Suprapubic skin (tissue), 4 donors: ENCODE data around the gene CTNND2. TPM values are rescaled to one million over a fixed set of nuclear protein-coding genes. Genes with fewer than 3 reads are reported as not detected.

Experiments used
- DNase-seq, 2 donors: peaks; one replicate each; pipeline ENCODE4 v3.0.0-alpha.2; 2019; ENCODE audit warnings: low spot score in 2 of 2
- H3K27ac ChIP-seq: fragments of 200-600 bp; sonication (generic); one replicate; pipeline ENCODE4 v1.5.1; 2019
- H3K27me3 ChIP-seq: fragments of 200-600 bp; sonication (generic); one replicate; pipeline ENCODE4 v1.5.1; 2019
- H3K36me3 ChIP-seq: fragments of 200-600 bp; sonication (generic); one replicate; pipeline ENCODE4 v1.5.1; 2019
- H3K4me1 ChIP-seq: fragments of 200-600 bp; sonication (generic); one replicate; pipeline ENCODE4 v1.5.1; 2019
- H3K4me3 ChIP-seq: fragments of 200-600 bp; sonication (generic); one replicate; pipeline ENCODE4 v1.5.1; 2019; ENCODE audit warnings: mild to moderate bottlenecking
- H3K9me3 ChIP-seq: fragments of 200-600 bp; sonication (generic); one replicate; pipeline ENCODE4 v1.5.1; 2019
- CTCF ChIP-seq, 2 donors: fragments of 200-600 bp in 1 of 2; fragments of 450-650 bp in 1 of 2; sonication (generic) in 1 of 2; IDR thresholded peaks; one replicate each; pipeline ENCODE4 v1.5.1; 2016 to 2019; ENCODE audit warnings: antibody characterized with exemption in 2 of 2, mild to moderate bottlenecking in 1 of 2, moderate library complexity in 1 of 2
- EP300 ChIP-seq: sonication (generic); formaldehyde crosslinking; IDR thresholded peaks from one replicate; pipeline ENCODE4 v1.6.1; 2017; ENCODE audit warnings: antibody characterized with exemption
- POLR2A ChIP-seq, 2 donors: fragments of 450-650 bp; IDR thresholded peaks; one replicate each; pipeline ENCODE4 v1.6.1; 2017; ENCODE audit warnings: antibody characterized with exemption in 2 of 2, mild to moderate bottlenecking in 2 of 2, moderate library complexity in 2 of 2
- POLR2AphosphoS5 ChIP-seq, 3 donors: sonication (generic); formaldehyde crosslinking; IDR thresholded peaks; one replicate each; pipeline ENCODE4 v1.6.1; 2017; ENCODE audit warnings: antibody characterized with exemption in 3 of 3
- WGBS: methylation state at CpG from one replicate; pipeline ENCODE4 v1.1.5; 2018; 5-methylcytosine and 5-hydroxymethylcytosine counted together
- total RNA-seq, 4 donors: library from RNA; depleted of rRNA; stranded (reverse); fragments of >200 nt; gene quantifications; one replicate each; pipeline ENCODE4 v1.1.0, GENCODE V29; 2016

CTNND2 gene
- total RNA-seq, 4 donors from 2014 or later = 0.40 to 3.8 (median 2.2) TPM

GRCh38 chr5:11449217-11449616, 455.0 kb downstream of the CTNND2 start:
- H3K36me3 ChIP-seq = no peaks in the 10 kb centered on the region
- DNase-seq = no peak
- TF ChIP-seq CTCF (IDR thresholded peaks at IDR 0.05) (no peak), POLR2AphosphoS5 (IDR thresholded peaks at IDR 0.05) (no peak), EP300 (no peak), POLR2A (IDR thresholded peaks at IDR 0.05) (no peak)
- H3K4me3 ChIP-seq = no peak overlapping the region
- no peaks in the 10 kb centered on the region for H3K9me3 ChIP-seq
- H3K27ac ChIP-seq = no peak overlapping the region
- no peaks in the 10 kb centered on the region for H3K27me3 ChIP-seq
- WGBS = 65% methylated on average over 4 of the region's 4 CpGs
- no peaks in the 10 kb centered on the region for H3K4me1 ChIP-seq

GRCh38 chr5:11443831-11444230, 460.4 kb downstream of the CTNND2 start:
- TF ChIP-seq POLR2AphosphoS5 (IDR thresholded peaks at IDR 0.05) (no peak), EP300 (no peak), CTCF (IDR thresholded peaks at IDR 0.05) (no peak), POLR2A (IDR thresholded peaks at IDR 0.05) (no peak)
- 55% methylated on average over 3 of the region's 3 CpGs for WGBS
- no peak overlapping the region for H3K27ac ChIP-seq
- no peaks in the 10 kb centered on the region for H3K27me3 ChIP-seq
- H3K9me3 ChIP-seq = no peaks in the 10 kb centered on the region
- DNase-seq = no peak
- H3K36me3 ChIP-seq = no peaks in the 10 kb centered on the region
- no peaks in the 10 kb centered on the region for H3K4me1 ChIP-seq
- H3K4me3 ChIP-seq = no peak overlapping the region

- TF ChIP-seq CTCF (IDR thresholded peaks at IDR 0.05) = no peak
- TF ChIP-seq POLR2A (IDR thresholded peaks at IDR 0.05) = no peak
- no peak for TF ChIP-seq POLR2AphosphoS5 (IDR thresholded peaks at IDR 0.05)
- no peak for TF ChIP-seq EP300
- no peak for DNase-seq
- 44% methylated on average over 1 of the region's 1 CpG for WGBS
- no peaks in the 10 kb centered on the region for H3K36me3 ChIP-seq
- H3K4me1 ChIP-seq = no peaks in the 10 kb centered on the region
- H3K4me3 ChIP-seq = no peak overlapping the region
- H3K27me3 ChIP-seq = no peaks in the 10 kb centered on the region
- H3K9me3 ChIP-seq = no peaks in the 10 kb centered on the region
- no peak overlapping the region for H3K27ac ChIP-seq
Measured at GRCh38 chr5:11432116-11432515, 472.1 kb downstream of the CTNND2 start.

GRCh38 chr5:11429254-11429653, 475.0 kb downstream of the CTNND2 start:
- Histone ChIP-seq H3K4me3 (no peak overlapping the region), H3K4me1 (no peaks in the 10 kb centered on the region), H3K36me3 (no peaks in the 10 kb centered on the region), H3K27ac (no peak overlapping the region), H3K9me3 (no peaks in the 10 kb centered on the region), H3K27me3 (no peaks in the 10 kb centered on the region)
- DNase-seq = no peak
- TF ChIP-seq POLR2AphosphoS5 (IDR thresholded peaks at IDR 0.05) (no peak), CTCF (IDR thresholded peaks at IDR 0.05) (no peak), EP300 (no peak), POLR2A (IDR thresholded peaks at IDR 0.05) (no peak)
- WGBS = 74% methylated on average over 7 of the region's 7 CpGs

- Histone ChIP-seq H3K4me1 (no peaks in the 10 kb centered on the region), H3K27ac (no peak overlapping the region), H3K9me3 (no peaks in the 10 kb centered on the region), H3K36me3 (no peaks in the 10 kb centered on the region), H3K27me3 (no peaks in the 10 kb centered on the region), H3K4me3 (no peak overlapping the region)
- TF ChIP-seq EP300 (no peak), POLR2AphosphoS5 (IDR thresholded peaks at IDR 0.05) (no peak), CTCF (IDR thresholded peaks at IDR 0.05) (no peak), POLR2A (IDR thresholded peaks at IDR 0.05) (no peak)
- WGBS = 84% methylated on average over 1 of the region's 1 CpG
- no peak for DNase-seq
Measured at GRCh38 chr5:11427569-11427968, 476.7 kb downstream of the CTNND2 start.
